ENCODE data around the gene LCN15. TPM values are rescaled to one million over a fixed set of nuclear protein-coding genes. Genes with fewer than 3 reads are reported as not detected.

The LCN15 gene
- total and polyA plus RNA-seq, 2 of the 13 experiments (the other 11 are each of a cell fraction or from before 2014, with no cell fraction given): 1.3 to 53.7 TPM

- TF ChIP-seq SNAPC4 (CRISPR knock-in tag; IDR thresholded peaks at IDR 0.05): no peak
- no peak for TF ChIP-seq SMARCE1 (IDR thresholded peaks at IDR 0.05; ENCODE audit: borderline replicate concordance)
- TF ChIP-seq, protein P1, sequence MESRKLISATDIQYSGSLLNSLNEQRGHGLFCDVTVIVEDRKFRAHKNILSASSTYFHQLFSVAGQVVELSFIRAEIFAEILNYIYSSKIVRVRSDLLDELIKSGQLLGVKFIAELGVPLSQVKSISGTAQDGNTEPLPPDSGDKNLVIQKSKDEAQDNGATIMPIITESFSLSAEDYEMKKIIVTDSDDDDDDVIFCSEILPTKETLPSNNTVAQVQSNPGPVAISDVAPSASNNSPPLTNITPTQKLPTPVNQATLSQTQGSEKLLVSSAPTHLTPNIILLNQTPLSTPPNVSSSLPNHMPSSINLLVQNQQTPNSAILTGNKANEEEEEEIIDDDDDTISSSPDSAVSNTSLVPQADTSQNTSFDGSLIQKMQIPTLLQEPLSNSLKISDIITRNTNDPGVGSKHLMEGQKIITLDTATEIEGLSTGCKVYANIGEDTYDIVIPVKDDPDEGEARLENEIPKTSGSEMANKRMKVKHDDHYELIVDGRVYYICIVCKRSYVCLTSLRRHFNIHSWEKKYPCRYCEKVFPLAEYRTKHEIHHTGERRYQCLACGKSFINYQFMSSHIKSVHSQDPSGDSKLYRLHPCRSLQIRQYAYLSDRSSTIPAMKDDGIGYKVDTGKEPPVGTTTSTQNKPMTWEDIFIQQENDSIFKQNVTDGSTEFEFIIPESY (CRISPR knock-in tag; IDR thresholded peaks at IDR 0.05): peak; percentile 88
- TF ChIP-seq ZNF83 (CRISPR knock-in tag; IDR thresholded peaks at IDR 0.05; ENCODE audit: borderline replicate concordance): no peak
- no peak for TF ChIP-seq DMAP1 (CRISPR knock-in tag; IDR thresholded peaks at IDR 0.05)
- TF ChIP-seq HHEX (CRISPR knock-in tag; IDR thresholded peaks at IDR 0.05): no peak
- TF ChIP-seq, protein P2, sequence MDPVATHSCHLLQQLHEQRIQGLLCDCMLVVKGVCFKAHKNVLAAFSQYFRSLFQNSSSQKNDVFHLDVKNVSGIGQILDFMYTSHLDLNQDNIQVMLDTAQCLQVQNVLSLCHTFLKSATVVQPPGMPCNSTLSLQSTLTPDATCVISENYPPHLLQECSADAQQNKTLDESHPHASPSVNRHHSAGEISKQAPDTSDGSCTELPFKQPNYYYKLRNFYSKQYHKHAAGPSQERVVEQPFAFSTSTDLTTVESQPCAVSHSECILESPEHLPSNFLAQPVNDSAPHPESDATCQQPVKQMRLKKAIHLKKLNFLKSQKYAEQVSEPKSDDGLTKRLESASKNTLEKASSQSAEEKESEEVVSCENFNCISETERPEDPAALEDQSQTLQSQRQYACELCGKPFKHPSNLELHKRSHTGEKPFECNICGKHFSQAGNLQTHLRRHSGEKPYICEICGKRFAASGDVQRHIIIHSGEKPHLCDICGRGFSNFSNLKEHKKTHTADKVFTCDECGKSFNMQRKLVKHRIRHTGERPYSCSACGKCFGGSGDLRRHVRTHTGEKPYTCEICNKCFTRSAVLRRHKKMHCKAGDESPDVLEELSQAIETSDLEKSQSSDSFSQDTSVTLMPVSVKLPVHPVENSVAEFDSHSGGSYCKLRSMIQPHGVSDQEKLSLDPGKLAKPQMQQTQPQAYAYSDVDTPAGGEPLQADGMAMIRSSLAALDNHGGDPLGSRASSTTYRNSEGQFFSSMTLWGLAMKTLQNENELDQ (CRISPR knock-in tag; IDR thresholded peaks at IDR 0.05; ENCODE audit: borderline replicate concordance): no peak
- TF ChIP-seq NCOA2 (CRISPR knock-in tag; IDR thresholded peaks at IDR 0.05): no peak
- TF ChIP-seq ATF7-NPFF (CRISPR knock-in tag; IDR thresholded peaks at IDR 0.05; ENCODE audit: low read depth): no peak
Measured at GRCh38 chr9:136722969-136723356, 41.4 kb downstream of the LCN15 start (continued).
